A673 (cell line): Measurements from ENCODE around the gene BTBD6. TPM values are rescaled to one million over a fixed set of nuclear protein-coding genes. Genes with fewer than 3 reads are reported as not detected.

ENCODE experiments used
- BruUV-seq: library from RNA; stranded (reverse); fragments of 400-500 nt; replicated peaks from 2 replicates; lab custom pipeline; 2021; lab: Mats Ljungman, UMichigan
- CTCF ChIA-PET: fragments of 300-600 bp; sonication (Branson Sonifier 250); formaldehyde crosslinking; loops from one replicate; lab custom pipeline; 2022; ENCODE audit warnings: antibody characterized with exemption; lab: Charles Lee
- POLR2A ChIA-PET: fragments of 300-600 bp; sonication (Branson Sonifier 250); formaldehyde crosslinking; loops from one replicate; lab custom pipeline; 2022; ENCODE audit warnings: antibody characterized with exemption; ENCODE audit not compliant: low non-redundant PET; lab: Charles Lee
- DNase-seq: peaks from one replicate; pipeline ENCODE4 v3.0.0-alpha.2; 2015; ENCODE audit warnings: low spot score
- H3K27ac ChIP-seq: fragments of 200-600 bp; sonication (generic); 2 replicates; pipeline ENCODE4 v1.5.1; 2016; ENCODE audit warnings: mixed run types, low read depth, mild to moderate bottlenecking, mixed read lengths, antibody characterized with exemption, low read length; ENCODE audit not compliant: poor library complexity, severe bottlenecking
- H3K27me3 ChIP-seq: fragments of 200-600 bp; sonication (generic); replicated peaks from 2 replicates; pipeline ENCODE4 v1.6.1; 2017; ENCODE audit warnings: mixed run types, low read depth, mild to moderate bottlenecking, mixed read lengths, antibody characterized with exemption, low read length; ENCODE audit not compliant: insufficient read depth, poor library complexity
- H3K36me3 ChIP-seq: fragments of 200-600 bp; sonication (generic); 2 replicates; pipeline ENCODE4 v1.6.1; 2016; ENCODE audit warnings: mixed run types, mild to moderate bottlenecking, mixed read lengths, antibody characterized with exemption, low read length; ENCODE audit not compliant: insufficient read depth, poor library complexity, severe bottlenecking
- H3K4me1 ChIP-seq: fragments of 200-600 bp; sonication (generic); 2 replicates; pipeline ENCODE4 v1.6.1; 2017; ENCODE audit warnings: mixed run types, mild to moderate bottlenecking, mixed read lengths, antibody characterized with exemption, low read length; ENCODE audit not compliant: insufficient read depth, poor library complexity, severe bottlenecking
- H3K4me3 ChIP-seq: fragments of 200-600 bp; sonication (generic); 2 replicates; pipeline ENCODE4 v1.5.1; 2016; ENCODE audit warnings: low read depth, mixed run types, mild to moderate bottlenecking, mixed read lengths, low read length; ENCODE audit not compliant: poor library complexity, severe bottlenecking
- H3K9me3 ChIP-seq: fragments of 200-600 bp; sonication (generic); 2 replicates; pipeline ENCODE4 v1.6.1; 2016; ENCODE audit warnings: mixed run types, low read depth, mild to moderate bottlenecking, mixed read lengths, antibody characterized with exemption, low read length; ENCODE audit not compliant: poor library complexity, severe bottlenecking
- EZH2 ChIP-seq: fragments of 200-600 bp; sonication (generic); IDR thresholded peaks from 2 replicates; pipeline ENCODE4 v1.6.1; 2017; ENCODE audit warnings: borderline replicate concordance, low read depth, mild to moderate bottlenecking, mixed read lengths, antibody characterized with exemption, low read length; ENCODE audit not compliant: poor library complexity, severe bottlenecking
- intact Hi-C: fragments of 100-400 bp; cut with micrococcal nuclease; formaldehyde crosslinking; loops from one replicate; pipeline ENCODE4 v1.10.0; 2022; ENCODE audit not compliant: unreplicated experiment
- total RNA-seq: library from RNA; stranded (reverse); gene quantifications from 2 replicates; pipeline ENCODE4 v1.2.3, GENCODE V29; 2021
- TF ChIP-seq, protein P1 (sequence below): fragments of 300-800, 200-600 bp; sonication (generic); conservative IDR thresholded peaks from 2 replicates; pipeline ENCODE4 v1.5.1; 2017; ENCODE audit warnings: low read depth, mild to moderate bottlenecking, antibody characterized with exemption, low read length, moderate library complexity, mixed read lengths

The BTBD6 gene
- total RNA-seq, 1 experiment from 2014 or later = 39.9 TPM

DNA sequence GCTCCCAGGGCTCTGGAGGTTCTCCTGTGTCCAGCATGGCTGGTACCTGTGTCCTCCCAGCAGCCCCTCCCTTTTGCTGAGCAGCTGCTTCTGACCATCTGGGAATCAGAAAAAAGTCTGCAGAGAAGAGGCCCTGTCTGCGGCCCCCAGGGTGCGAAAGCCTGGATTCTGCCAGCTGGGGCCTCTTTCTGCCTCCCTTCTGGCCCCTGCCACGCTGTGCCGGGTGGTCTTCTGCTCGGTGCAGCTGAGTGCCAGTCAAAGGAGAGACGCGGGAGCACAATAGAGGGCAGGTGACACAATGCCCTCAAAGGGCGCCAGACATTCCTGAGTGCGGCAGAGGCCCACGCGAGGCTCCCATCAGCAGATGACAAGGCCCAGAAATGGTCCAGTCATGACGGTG, 12.6 kb downstream of the BTBD6 start:
- ChIA-PET CTCF (no interaction called here), POLR2A (no interaction called here)
- Histone ChIP-seq H3K4me1 (no peaks in the 10 kb centered on the region), H3K36me3 (no peaks in the 10 kb centered on the region), H3K4me3 (no peak overlapping the region), H3K27me3 (no peaks in the 10 kb centered on the region), H3K9me3 (no peaks in the 10 kb centered on the region), H3K27ac (no peak overlapping the region)
- TF ChIP-seq, protein P1, sequence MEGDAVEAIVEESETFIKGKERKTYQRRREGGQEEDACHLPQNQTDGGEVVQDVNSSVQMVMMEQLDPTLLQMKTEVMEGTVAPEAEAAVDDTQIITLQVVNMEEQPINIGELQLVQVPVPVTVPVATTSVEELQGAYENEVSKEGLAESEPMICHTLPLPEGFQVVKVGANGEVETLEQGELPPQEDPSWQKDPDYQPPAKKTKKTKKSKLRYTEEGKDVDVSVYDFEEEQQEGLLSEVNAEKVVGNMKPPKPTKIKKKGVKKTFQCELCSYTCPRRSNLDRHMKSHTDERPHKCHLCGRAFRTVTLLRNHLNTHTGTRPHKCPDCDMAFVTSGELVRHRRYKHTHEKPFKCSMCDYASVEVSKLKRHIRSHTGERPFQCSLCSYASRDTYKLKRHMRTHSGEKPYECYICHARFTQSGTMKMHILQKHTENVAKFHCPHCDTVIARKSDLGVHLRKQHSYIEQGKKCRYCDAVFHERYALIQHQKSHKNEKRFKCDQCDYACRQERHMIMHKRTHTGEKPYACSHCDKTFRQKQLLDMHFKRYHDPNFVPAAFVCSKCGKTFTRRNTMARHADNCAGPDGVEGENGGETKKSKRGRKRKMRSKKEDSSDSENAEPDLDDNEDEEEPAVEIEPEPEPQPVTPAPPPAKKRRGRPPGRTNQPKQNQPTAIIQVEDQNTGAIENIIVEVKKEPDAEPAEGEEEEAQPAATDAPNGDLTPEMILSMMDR = no peak
- no peak for TF ChIP-seq EZH2
- no peak for DNase-seq
- no TSS peak for BruUV-seq
- intact Hi-C loops = no loop called here

DNA sequence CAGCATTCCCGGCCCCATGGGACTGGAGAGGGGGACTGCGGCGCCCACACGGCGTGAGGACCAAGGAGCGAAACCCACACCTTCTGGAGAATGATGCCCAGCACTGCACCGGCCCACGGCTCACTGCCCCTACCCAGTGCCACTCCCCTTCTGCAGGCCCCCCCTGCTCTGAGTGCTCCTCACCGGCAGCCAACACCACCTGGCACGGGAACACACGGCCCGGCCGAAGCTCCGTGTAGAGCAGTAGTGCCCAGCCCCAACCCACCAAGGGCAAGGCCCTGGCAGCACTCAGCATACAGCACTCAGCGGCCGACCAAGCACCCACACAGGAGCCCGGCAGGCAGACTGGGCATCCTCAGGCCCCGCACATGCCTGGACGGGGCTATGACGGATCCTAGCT, 13.4 kb downstream of the BTBD6 start:
- intact Hi-C loops = no loop called here
- H3K27ac ChIP-seq = no peak overlapping the region
- no peak for TF ChIP-seq EZH2
- TF ChIP-seq, protein P1 = no peak
- H3K4me3 ChIP-seq = no peak overlapping the region
- CTCF ChIA-PET = no interaction called here
- H3K27me3 ChIP-seq = no peaks in the 10 kb centered on the region
- POLR2A ChIA-PET = no interaction called here
- DNase-seq = no peak
- no TSS peak for BruUV-seq
- no peaks in the 10 kb centered on the region for H3K4me1 ChIP-seq
- no peaks in the 10 kb centered on the region for H3K9me3 ChIP-seq
- no peaks in the 10 kb centered on the region for H3K36me3 ChIP-seq

DNA sequence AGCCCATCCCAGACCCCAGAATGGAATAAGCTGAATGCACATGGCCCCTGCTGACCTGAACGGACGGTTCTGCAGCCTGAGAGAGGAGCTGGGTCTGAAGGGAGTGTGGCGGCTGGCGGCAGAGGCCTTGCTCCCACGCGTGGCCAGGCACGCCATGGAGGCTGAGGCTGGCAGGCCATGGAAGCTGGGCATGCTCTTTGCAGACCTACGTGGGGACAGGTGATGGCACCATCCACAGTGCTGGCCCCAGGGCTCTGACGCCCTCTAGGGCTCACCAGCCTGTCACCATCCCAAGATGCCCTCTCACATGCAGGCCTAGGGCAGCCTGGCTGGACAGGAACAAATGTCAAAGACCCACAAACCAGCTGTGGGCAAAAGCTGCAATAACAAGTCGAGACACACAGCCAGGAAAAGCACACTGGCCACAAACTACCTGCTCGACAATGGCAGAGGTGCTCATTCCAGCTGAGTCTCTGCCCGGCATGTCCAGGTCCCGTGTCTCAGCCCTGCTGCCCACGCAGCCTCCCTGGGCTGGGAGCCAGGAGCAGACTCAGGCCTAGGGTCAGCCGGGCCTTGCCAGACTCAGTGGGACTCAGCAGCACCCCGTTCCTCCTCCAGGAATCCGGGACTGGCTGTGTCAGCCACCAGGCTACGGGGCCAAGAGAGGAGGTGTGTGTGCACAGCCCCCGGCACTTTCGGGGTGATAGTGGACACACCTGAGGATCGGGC, 19.7 kb downstream of the BTBD6 start:
- intact Hi-C loops = no loop called here
- Histone ChIP-seq H3K4me1 (no peaks in the 10 kb centered on the region), H3K4me3 (no peak overlapping the region), H3K27me3 (no peaks in the 10 kb centered on the region), H3K36me3 (no peaks in the 10 kb centered on the region), H3K9me3 (no peaks in the 10 kb centered on the region), H3K27ac (no peak overlapping the region)
- TF ChIP-seq, protein P1 = no peak
- no peak for TF ChIP-seq EZH2
- DNase-seq = no peak
- no TSS peak for BruUV-seq
- POLR2A ChIA-PET = no interaction called here
- CTCF ChIA-PET = no interaction called here
